GM19395 (cell line): ENCODE measurements around the gene MAPK12.

Experiments used
- ATAC-seq: cut with Tn5 transposase; IDR thresholded peaks from one replicate; pipeline ENCODE4 v1.9.1; 2021; ENCODE audit warnings: mild to moderate bottlenecking, moderate library complexity; ENCODE audit not compliant: unreplicated experiment

MAPK12 gene

DNA sequence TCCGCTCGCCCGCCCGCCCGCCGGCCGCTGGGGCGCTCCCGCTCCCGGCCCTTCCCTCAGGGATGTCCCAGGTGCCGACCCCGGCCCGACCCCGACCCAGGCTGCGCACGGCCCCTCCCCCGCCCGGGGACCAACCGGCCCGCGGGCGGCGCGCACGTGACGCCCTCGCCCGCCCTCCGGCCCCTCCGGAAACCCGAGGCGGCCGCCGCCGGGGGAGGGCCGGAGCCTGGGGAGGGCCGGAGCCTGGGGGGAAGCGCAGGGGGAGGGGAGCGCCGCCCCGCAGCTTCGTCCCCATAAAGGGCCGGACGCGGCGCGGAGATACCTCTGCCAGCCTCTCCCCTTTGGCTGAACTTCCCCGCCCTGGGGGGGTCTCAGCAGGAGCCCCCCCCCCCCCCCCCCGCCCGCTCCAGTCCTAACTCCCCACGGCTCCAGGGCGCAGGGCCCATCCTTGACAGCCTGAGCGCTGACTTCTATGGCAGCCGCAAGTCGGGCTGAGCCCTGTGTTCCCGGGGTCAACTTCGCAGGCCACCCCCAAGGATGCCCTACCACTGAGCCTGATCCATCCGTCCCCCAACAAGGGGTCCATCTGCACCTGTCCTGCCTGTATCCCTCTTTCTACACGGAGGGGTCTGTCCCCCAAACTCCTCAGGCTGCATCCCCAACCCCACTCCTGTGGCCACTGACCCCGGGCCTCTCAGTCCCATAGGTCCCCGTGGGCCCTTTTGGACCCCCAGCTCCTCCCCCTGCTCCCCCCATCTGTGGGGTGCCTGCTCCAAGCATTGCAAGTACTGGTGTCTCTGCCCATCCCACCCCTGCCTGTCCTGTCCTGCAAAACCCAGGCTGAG, at the start of gene MAPK12:
TSS of gene MAPK12 (minus strand) at position 69 of the 845 bp plus-strand sequence. CDS start 174 bp downstream, outside the sequence.
- no peak for ATAC-seq

- no peak for ATAC-seq
Measured at GRCh38 chr22:50310949-50311444, 49.5 kb upstream of the MAPK12 start.

DNA sequence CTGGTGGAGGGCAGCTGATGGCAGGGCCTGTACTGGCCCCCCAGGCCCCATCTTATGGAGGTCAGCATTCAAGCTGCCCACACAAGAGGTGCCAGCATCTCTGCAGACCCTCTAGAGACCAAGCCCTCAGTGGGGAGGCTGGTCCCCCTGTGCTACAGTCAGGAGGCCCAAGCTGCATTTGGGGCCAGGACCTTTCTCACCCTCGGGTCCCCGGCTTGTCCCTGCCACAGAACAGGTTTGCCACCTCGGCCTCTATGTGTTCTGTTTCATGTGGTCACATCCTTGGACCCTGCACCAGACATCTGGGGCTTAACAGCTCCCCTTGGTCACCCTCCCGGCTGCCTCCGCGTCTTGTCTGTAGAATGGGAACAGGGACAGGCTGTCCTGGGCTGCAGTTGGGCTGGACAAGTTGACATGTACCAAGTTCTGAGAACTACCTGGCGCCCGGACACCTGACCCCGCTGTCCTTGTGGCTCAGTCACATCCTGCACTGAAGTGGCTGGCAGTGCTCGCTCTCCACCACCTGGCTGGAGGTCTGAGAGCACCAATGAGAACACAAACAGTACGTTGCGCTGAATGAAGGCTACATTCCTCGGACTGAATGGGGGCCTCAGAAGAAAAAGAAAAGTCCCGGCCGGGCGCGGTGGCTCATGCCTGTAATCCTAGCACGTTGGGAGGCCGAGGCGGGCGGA, 48.7 kb upstream of the MAPK12 start:
- no peak for ATAC-seq

DNA sequence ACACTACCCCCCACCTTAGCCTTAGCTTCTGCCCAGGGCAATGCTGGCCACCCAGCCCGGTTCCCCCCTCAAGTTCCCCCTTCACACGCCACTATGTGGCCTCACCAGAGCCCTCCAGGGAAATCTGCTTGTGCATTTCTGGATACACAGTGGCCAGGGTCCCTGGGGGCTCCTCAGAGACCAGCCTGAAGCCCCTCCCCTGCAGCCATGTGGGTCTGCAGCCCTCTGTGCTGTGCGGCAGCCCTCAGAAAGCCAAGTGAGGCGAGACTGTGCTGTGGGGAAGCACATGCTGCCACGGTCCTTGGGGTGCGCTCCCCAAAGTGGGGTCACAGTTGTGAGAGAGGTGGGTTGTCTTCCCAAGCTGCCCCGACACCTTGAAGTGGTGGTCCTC, 48.1 kb upstream of the MAPK12 start:
- ATAC-seq: no peak

- ATAC-seq: no peak
Measured at GRCh38 chr22:50308986-50309600, 47.6 kb upstream of the MAPK12 start.

- ATAC-seq: no peak
Measured at GRCh38 chr22:50308597-50308935, 47.1 kb upstream of the MAPK12 start.

- no peak for ATAC-seq
Measured at GRCh38 chr22:50307890-50308596, 46.6 kb upstream of the MAPK12 start.

GRCh38 chr22:50306753-50307749, 45.6 kb upstream of the MAPK12 start, which contains the start of gene PLXNB2:
Gene PLXNB2, minus strand, starts transcription at chr22:50307646. Its CDS starts 17,062 bp downstream, at chr22:50290584.
- no peak for ATAC-seq

- no peak for ATAC-seq
Measured at GRCh38 chr22:50305923-50306566, 44.6 kb upstream of the MAPK12 start.

DNA sequence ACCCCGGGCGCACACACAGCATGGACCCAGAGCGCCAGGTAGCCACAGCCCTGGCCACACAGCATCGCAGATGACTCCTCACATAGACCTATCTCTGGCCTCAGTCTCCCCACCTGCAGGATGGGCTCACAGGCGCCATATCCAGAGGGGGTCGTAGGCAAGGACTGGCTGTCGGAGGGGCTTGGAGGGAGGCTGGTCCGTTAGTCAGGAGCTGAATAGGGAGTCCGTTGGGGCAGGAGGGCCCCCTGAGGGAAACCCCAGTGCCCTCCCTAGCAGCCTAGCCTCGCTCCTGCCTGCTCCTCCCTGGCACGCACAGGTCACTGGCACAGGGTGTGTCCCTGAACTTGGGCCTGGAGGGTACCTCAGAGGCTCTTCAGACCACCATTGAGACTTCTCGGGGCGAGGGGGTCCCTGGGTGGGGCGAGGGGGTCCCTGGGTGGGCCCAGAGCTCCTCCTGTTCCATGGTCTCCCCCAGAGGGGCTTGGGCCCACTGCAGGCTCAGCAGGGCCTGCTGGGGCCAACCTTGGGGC, 44.0 kb upstream of the MAPK12 start:
- ATAC-seq: no peak

GRCh38 chr22:50304528-50305392, 43.3 kb upstream of the MAPK12 start:
- ATAC-seq: no peak

- no peak for ATAC-seq
Measured at GRCh38 chr22:50303848-50304527, 42.5 kb upstream of the MAPK12 start.

DNA sequence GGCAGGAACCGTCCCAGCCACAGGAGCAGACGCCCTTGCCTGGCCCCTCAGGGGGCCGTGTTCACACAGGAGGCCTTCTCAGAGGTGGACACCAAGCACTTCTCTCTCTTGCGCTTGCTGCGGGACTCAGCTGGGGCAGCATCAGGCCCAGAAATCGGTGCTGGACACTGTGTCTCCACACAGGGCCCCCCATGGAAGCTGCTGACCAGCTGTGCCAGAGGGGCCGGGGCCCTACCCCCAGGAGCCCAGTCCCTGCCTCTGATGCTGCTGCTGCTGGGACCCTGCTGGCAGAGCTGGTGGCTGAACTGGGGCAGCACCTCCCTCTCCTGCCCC, 42.0 kb upstream of the MAPK12 start:
- no peak for ATAC-seq

DNA sequence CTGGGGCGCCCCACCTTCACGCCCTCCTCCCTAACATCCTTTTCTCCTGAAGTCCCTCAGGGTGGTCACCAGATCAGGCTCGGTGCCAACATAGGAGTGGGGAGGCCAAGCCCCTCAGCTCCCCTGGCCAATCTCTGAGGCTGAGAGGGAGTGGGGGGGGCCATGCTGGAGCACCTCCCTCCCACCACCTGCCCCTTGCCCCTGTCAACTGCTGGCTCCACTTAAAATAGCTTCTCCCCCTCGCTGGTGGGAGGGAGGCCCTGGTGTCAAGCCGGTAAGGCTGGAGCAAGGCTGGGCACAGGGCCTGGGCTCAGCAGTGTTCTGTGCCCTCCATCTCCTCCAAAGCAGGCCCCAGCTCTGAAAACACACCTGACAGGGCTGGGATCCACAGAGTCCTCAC, 41.1 kb upstream of the MAPK12 start:
- no peak for ATAC-seq

GRCh38 chr22:50302041-50302541, 40.6 kb upstream of the MAPK12 start:
- ATAC-seq: no peak

GRCh38 chr22:50301581-50301991, 40.1 kb upstream of the MAPK12 start:
- ATAC-seq: no peak

DNA sequence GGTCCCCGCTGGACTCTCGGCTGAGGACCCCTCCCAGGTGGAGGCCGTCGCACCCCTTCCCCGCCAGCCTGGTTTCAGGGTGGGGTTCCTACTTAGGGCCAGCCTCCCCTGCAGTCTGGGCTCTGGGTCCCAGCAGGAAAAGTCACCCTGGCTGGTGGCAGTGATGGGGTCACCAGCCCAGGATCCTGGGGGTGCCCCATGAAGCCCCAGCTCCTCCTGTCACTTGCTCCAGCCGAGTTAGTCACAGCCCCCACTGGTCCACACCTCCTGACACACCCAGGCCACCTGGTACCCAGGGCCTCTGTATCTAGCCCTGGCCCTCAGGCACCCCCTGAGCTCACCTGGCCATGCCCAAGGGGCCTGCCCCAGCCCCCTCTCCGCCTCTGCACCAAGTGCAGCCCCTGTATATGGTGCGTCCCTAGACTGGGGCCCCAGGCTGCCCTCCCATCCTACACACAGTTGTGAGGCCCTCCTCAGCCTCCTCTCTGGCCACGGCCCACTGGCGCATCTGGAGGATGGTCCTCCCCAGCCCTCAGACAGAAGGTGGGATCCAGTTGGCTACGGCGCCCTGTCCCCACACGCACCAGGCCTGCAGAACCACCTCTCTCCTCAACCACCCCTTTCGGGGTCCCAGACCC, 39.3 kb upstream of the MAPK12 start:
- ATAC-seq: no peak
